Heart left ventricle (tissue), 16 donors: Measurements from ENCODE around the gene GSTM4. TPM values are rescaled to one million over a fixed set of nuclear protein-coding genes. Genes with fewer than 3 reads are reported as not detected.

Experiments used
- ATAC-seq, 4 donors: fragments of 200-7000 bp; cut with Tn5 transposase; one replicate each; pipeline ENCODE4 v1.9.1; 2020 to 2022; ENCODE audit warnings: moderate library complexity in 4 of 4, mild to moderate bottlenecking in 3 of 4, moderate number of reproducible peaks in 1 of 4
- DNase-seq, 5 donors: peaks; one replicate each; pipeline ENCODE4 v3.0.0-alpha.2; 2020
- H3K27ac ChIP-seq, 12 donors: fragments of 200-600 bp; sonication (generic) in 4 of 12; one replicate each; pipeline versions ENCODE4 v1.5.0 to v1.8.0; 2016 to 2022; ENCODE audit warnings: mild to moderate bottlenecking in 2 of 12
- H3K27me3 ChIP-seq, 9 donors: fragments of 200-600 bp; sonication (generic) in 2 of 9; one replicate each; pipeline versions ENCODE4 v1.5.1 to v1.8.0; 2016 to 2022; ENCODE audit warnings: mild to moderate bottlenecking in 3 of 9
- H3K36me3 ChIP-seq, 9 donors: fragments of 200-600 bp; sonication (generic) in 2 of 9; one replicate each; pipeline versions ENCODE4 v1.5.0 to v1.8.0; 2018 to 2022; ENCODE audit warnings: mild to moderate bottlenecking in 2 of 9
- H3K4me1 ChIP-seq, 12 donors: fragments of 200-600 bp; sonication (generic) in 4 of 12; one replicate each; pipeline versions ENCODE4 v1.5.0 to v1.8.0; 2016 to 2022; ENCODE audit warnings: mild to moderate bottlenecking in 3 of 12
- H3K4me3 ChIP-seq, 12 donors: fragments of 200-600 bp; sonication (generic) in 4 of 12; one replicate each; pipeline versions ENCODE4 v1.5.0 to v1.8.0; 2017 to 2022; ENCODE audit warnings: mild to moderate bottlenecking in 9 of 12, moderate library complexity in 4 of 12
- H3K9me3 ChIP-seq, 12 donors: fragments of 200-600 bp; sonication (generic) in 4 of 12; one replicate each; pipeline versions ENCODE4 v1.5.0 to v1.8.0; 2016 to 2022; ENCODE audit warnings: mild to moderate bottlenecking in 1 of 12
- CTCF ChIP-seq, 12 donors: fragments of 200-600 bp; sonication (generic) in 4 of 12; IDR thresholded peaks; one replicate each; pipeline versions ENCODE4 v1.5.0 to v1.8.0; 2018 to 2022; ENCODE audit warnings: antibody characterized with exemption in 12 of 12, mild to moderate bottlenecking in 5 of 12
- POLR2A ChIP-seq, 2 donors: fragments of 450-650 bp; IDR thresholded peaks; one replicate each; pipeline ENCODE4 v1.6.1; 2017; ENCODE audit warnings: antibody characterized with exemption in 2 of 2, mild to moderate bottlenecking in 2 of 2, moderate library complexity in 2 of 2
- WGBS, 4 donors: extraction: QIAGEN DNeasy Blood & Tissue Kit in 2 of 4; methylation state at CpG; one replicate each; pipeline versions ENCODE4 v1.1.5 to v1.1.7; 2013 to 2018; 5-methylcytosine and 5-hydroxymethylcytosine counted together
- intact Hi-C, 10 donors: fragments of 100-400 bp; cut with DNase I; formaldehyde crosslinking; loops; one replicate each; pipeline versions ENCODE4 v1.11.1 to v1.14.2; 2022
- polyA plus RNA-seq, 2 donors: library from polyadenylated mRNA; stranded (reverse); fragments of 200-250 nt; gene quantifications; one replicate each; pipeline ENCODE4 v1.2.3, GENCODE V29; 2013
- total RNA-seq, 9 donors: library from RNA; depleted of rRNA in 2 of 9; stranded (reverse); fragments of >200 nt in 2 of 9; fragmentation: NEBNext Ultra II Directional in 3 of 9; extraction: Animal tissue kit (Norgen Biotek cat#: 25700) in 3 of 9; gene quantifications; one replicate each; pipeline versions ENCODE4 v1.1.0 to v1.2.4, GENCODE V29; 2016 to 2023
- donor health status: ischemic (EF 13 %, LVEDD 7.1; RV severe dilation, severe dysfunction).
- donor health status: healthy with polysubstance abuse.
- donor health status: DM: no; HTN: yes; CAD: no.
- donor health status: DM: no; HTN: no; CAD: no.
- donor health status: ischemic (EF 25% LVEDD 6.9; RV normal size, moderate dysfunction).
- donor health status: ischemic (EF 25% LVEDD 5.7; RV mildly dilated, moderate dysfunction).
- donor health status: healthy.
- donor health status: DM: yes; HTN: yes; CAD: no.
- donor health status: ischemic (EF 35%, LVEDD 5.7; RV mildly dilated, moderate dysfunction).
- donor health status: nonischemic (EF 11% LVEDD 7.7; RV severe dilation, severe dysfunction).
- donor health status: DM: yes; HTN: yes; CAD: no.
- donor health status: PGD.
- donor health status: ischemic (EF 29% LVEDD 5.4; RV normal size, mild dysfunction).
- donor health status: nonischemic (EF 23%, LVEDD 6.1; RV moderate dilation, normal function).

Gene GSTM4
- total and polyA plus RNA-seq, 11 donors: 21.7 to 48.4 (median 42.1) TPM

- DNase-seq: no peak
- intact Hi-C loops: loop anchor here in 2 of 10 donors (5.0 kb wide), 1 partner anchor 88 kb away; the partner anchor contains the start of gene GNAI3 (in 2 of the 2)
- peaks cover 0 to 20% (median 9%) of the 10 kb centered on the region in 9 donors for H3K36me3 ChIP-seq
Observed at GRCh38 chr1:109634771-109635750, 20.8 kb upstream of the GSTM4 start.

GRCh38 chr1:109635862-109636200 is 20.1 kb upstream of the GSTM4 start:
- ATAC-seq: no peak
- intact Hi-C loops: no loop called here
- H3K27me3 ChIP-seq: no peaks in the 10 kb centered on the region
- peaks cover 0 to 14% (median 7%) of the 10 kb centered on the region in 9 donors for H3K36me3 ChIP-seq
- H3K4me3 ChIP-seq: no peak overlapping the region
- TF ChIP-seq POLR2A (IDR thresholded peaks at IDR 0.05): no peak
- no peak for TF ChIP-seq CTCF (IDR thresholded peaks at IDR 0.05)
- peaks cover 0 to 25% (median 7%) of the 10 kb centered on the region in 12 donors for H3K4me1 ChIP-seq
- no peak for DNase-seq
- no peaks in the 10 kb centered on the region for H3K9me3 ChIP-seq
- no peak overlapping the region for H3K27ac ChIP-seq
- 43 to 57% (median 54%) methylated on average over 2 of the region's 2 CpGs for WGBS, 4 donors

More at GRCh38 chr1:109634771-109635750, 20.8 kb upstream of the GSTM4 start:
- no peak for TF ChIP-seq CTCF (IDR thresholded peaks at IDR 0.05)
- TF ChIP-seq POLR2A (IDR thresholded peaks at IDR 0.05): no peak
- Histone ChIP-seq H3K27ac (no peak overlapping the region), H3K9me3 (no peaks in the 10 kb centered on the region), H3K27me3 (no peaks in the 10 kb centered on the region), H3K4me3 (no peak overlapping the region), H3K4me1 (peaks cover 0 to 24% (median 7%) of the 10 kb centered on the region in 12 donors)
- no peak for ATAC-seq
- 64 to 70% (median 67%) methylated on average over 11 to 13 of the region's 13 CpGs for WGBS, 4 donors

GRCh38 chr1:109636201-109636952 is 19.5 kb upstream of the GSTM4 start:
- ATAC-seq (peak in 3 of 4 donors; percentile 21 to 41 (median 35)), DNase-seq (peak in 1 of 5 donors; percentile 17)
- intact Hi-C loops: no loop called here
- no peak overlapping the region for H3K4me3 ChIP-seq
- H3K9me3 ChIP-seq: no peaks in the 10 kb centered on the region
- H3K27me3 ChIP-seq: no peaks in the 10 kb centered on the region
- peaks cover 0 to 25% (median 7%) of the 10 kb centered on the region in 12 donors for H3K4me1 ChIP-seq
- 49 to 58% (median 50%) methylated on average over 9 of the region's 9 CpGs for WGBS, 4 donors
- H3K27ac ChIP-seq: no peak overlapping the region
- no peak for TF ChIP-seq CTCF (IDR thresholded peaks at IDR 0.05)
- TF ChIP-seq POLR2A (IDR thresholded peaks at IDR 0.05): no peak
- peaks cover 0 to 9% (median 1%) of the 10 kb centered on the region in 9 donors for H3K36me3 ChIP-seq

- intact Hi-C loops: no loop called here
- Histone ChIP-seq H3K4me1 (peaks cover 0 to 22% (median 7%) of the 10 kb centered on the region in 12 donors), H3K27me3 (no peaks in the 10 kb centered on the region), H3K27ac (no peak overlapping the region), H3K4me3 (no peak overlapping the region), H3K36me3 (no peaks in the 10 kb centered on the region), H3K9me3 (no peaks in the 10 kb centered on the region)
- 92 to 99% (median 94%) methylated on average over 7 of the region's 7 CpGs for WGBS, 4 donors
- TF ChIP-seq POLR2A (IDR thresholded peaks at IDR 0.05): no peak
- no peak for TF ChIP-seq CTCF (IDR thresholded peaks at IDR 0.05)
- DNase-seq (peak in 1 of 5 donors; percentile 11), ATAC-seq (no peak)
Observed at GRCh38 chr1:109637446-109637845, 18.5 kb upstream of the GSTM4 start.
